Liver (tissue), 9 donors: ENCODE results near the gene CARD16. TPM values are rescaled to one million over a fixed set of nuclear protein-coding genes. Genes with fewer than 3 reads are reported as not detected.

ENCODE experiments used
- DNase-seq: peaks from one replicate; pipeline ENCODE4 v3.0.0-alpha.2; 2017; ENCODE audit warnings: low spot score
- H3K27ac ChIP-seq, 2 donors: one replicate each; pipeline ENCODE4 v1.7.0; 2013; ENCODE audit warnings: inconsistent platforms in 2 of 2, low read length in 2 of 2, control low read depth in 1 of 2, low read depth in 1 of 2, mild to moderate bottlenecking in 1 of 2
- H3K27me3 ChIP-seq, 4 donors: one replicate each; pipeline versions ENCODE4 v1.6.1 to v1.7.0; 2013; ENCODE audit warnings: low read length in 3 of 4, inconsistent platforms in 1 of 4, mild to moderate bottlenecking in 1 of 4, moderate library complexity in 1 of 4; ENCODE audit not compliant: control insufficient read depth in 4 of 4, insufficient read depth in 4 of 4
- H3K36me3 ChIP-seq, 4 donors: one replicate each; pipeline versions ENCODE4 v1.6.1 to v1.7.0; 2013; ENCODE audit warnings: low read length in 3 of 4, mild to moderate bottlenecking in 3 of 4, low read depth in 1 of 4, moderate library complexity in 1 of 4; ENCODE audit not compliant: control insufficient read depth in 4 of 4, insufficient read depth in 3 of 4
- H3K4me1 ChIP-seq, 4 donors: one replicate each; pipeline versions ENCODE4 v1.6.1 to v1.7.0; 2013; ENCODE audit warnings: low read length in 3 of 4, mild to moderate bottlenecking in 3 of 4, moderate library complexity in 1 of 4; ENCODE audit not compliant: control insufficient read depth in 4 of 4, insufficient read depth in 4 of 4
- H3K4me3 ChIP-seq, 3 donors: one replicate each; pipeline versions ENCODE4 v1.6.1 to v1.7.0; 2013; ENCODE audit warnings: low read length in 3 of 3, control low read depth in 1 of 3, low read depth in 1 of 3, mild to moderate bottlenecking in 1 of 3
- H3K9ac ChIP-seq, 2 donors: one replicate each; pipeline ENCODE4 v1.7.0; 2013; ENCODE audit warnings: low read length in 2 of 2, mild to moderate bottlenecking in 2 of 2, moderate library complexity in 2 of 2, control low read depth in 1 of 2, low read depth in 1 of 2
- H3K9me3 ChIP-seq, 4 donors: one replicate each; pipeline versions ENCODE4 v1.6.1 to v1.7.0; 2013; ENCODE audit warnings: low read length in 3 of 4; ENCODE audit not compliant: control insufficient read depth in 4 of 4
- EGR1 ChIP-seq, 2 donors: IDR thresholded peaks; 2 replicates each; pipeline ENCODE4 v1.6.1; 2016 to 2018; ENCODE audit warnings: antibody characterized with exemption in 2 of 2, low read depth in 2 of 2
- FOXA1 ChIP-seq: IDR thresholded peaks from 2 replicates; pipeline ENCODE4 v1.6.1; 2016; ENCODE audit warnings: antibody characterized with exemption
- FOXA2 ChIP-seq: IDR thresholded peaks from 2 replicates; pipeline ENCODE4 v1.6.1; 2016; ENCODE audit warnings: antibody characterized with exemption
- GABPA ChIP-seq, 2 donors: IDR thresholded peaks in 1 of 2; conservative IDR thresholded peaks in 1 of 2; 2 replicates each; pipeline ENCODE4 v1.6.1; 2016; ENCODE audit warnings: antibody characterized with exemption in 2 of 2, mild to moderate bottlenecking in 1 of 2, moderate library complexity in 1 of 2
- HNF4A ChIP-seq, 2 donors: conservative IDR thresholded peaks; 2 replicates each; pipeline ENCODE4 v1.6.1; 2016; ENCODE audit warnings: antibody characterized with exemption in 2 of 2, mild to moderate bottlenecking in 2 of 2
- HNF4G ChIP-seq: IDR thresholded peaks from 2 replicates; pipeline ENCODE4 v1.6.1; 2016; ENCODE audit warnings: antibody characterized with exemption
- JUND ChIP-seq, 2 donors: IDR thresholded peaks; 2 replicates each; pipeline ENCODE4 v1.6.1; 2016; ENCODE audit warnings: antibody characterized with exemption in 2 of 2
- NR2F2 ChIP-seq: IDR thresholded peaks from 2 replicates; pipeline ENCODE4 v1.6.1; 2016; ENCODE audit warnings: antibody characterized with exemption
- RAD21 ChIP-seq, 2 donors: IDR thresholded peaks; 2 replicates each; pipeline ENCODE4 v1.6.1; 2016; ENCODE audit warnings: antibody characterized with exemption in 2 of 2, mild to moderate bottlenecking in 2 of 2
- RXRA ChIP-seq, 2 donors: IDR thresholded peaks; 2 replicates each; pipeline ENCODE4 v1.6.1; 2017 to 2018; ENCODE audit warnings: antibody characterized with exemption in 2 of 2, mild to moderate bottlenecking in 1 of 2
- SP1 ChIP-seq: IDR thresholded peaks from 2 replicates; pipeline ENCODE4 v1.6.1; 2018; ENCODE audit warnings: antibody characterized with exemption, mild to moderate bottlenecking
- TAF1 ChIP-seq: conservative IDR thresholded peaks from 2 replicates; pipeline ENCODE4 v1.6.1; 2016; ENCODE audit warnings: antibody characterized with exemption, mild to moderate bottlenecking
- YY1 ChIP-seq: IDR thresholded peaks from 2 replicates; pipeline ENCODE4 v1.6.1; 2016; ENCODE audit warnings: antibody characterized with exemption, mild to moderate bottlenecking
- WGBS: extraction: QIAGEN DNeasy Blood & Tissue Kit; methylation state at CpG from one replicate; pipeline ENCODE4 v1.1.7; 2013; 5-methylcytosine and 5-hydroxymethylcytosine counted together
- polyA plus RNA-seq, 2 donors: library from polyadenylated mRNA; stranded (reverse) in 1 of 2; unstranded in 1 of 2; fragments of 200-250 nt in 1 of 2; fragments of >200 nt in 1 of 2; fragmentation: Nextera tagmentation in 1 of 2; extraction: Ambion mirVana in 1 of 2; gene quantifications; one replicate each; pipeline versions ENCODE4 v1.2.1 to v1.2.3, GENCODE V29; 2013 to 2015
- total RNA-seq, 2 donors: library from RNA; depleted of rRNA; stranded (reverse); fragments of >200 nt; gene quantifications; one replicate each; pipeline ENCODE4 v1.2.3, GENCODE V29; 2014
- TF ChIP-seq, protein P1 (sequence below): IDR thresholded peaks from 2 replicates; pipeline ENCODE4 v1.6.1; 2016; ENCODE audit warnings: antibody characterized with exemption
- TF ChIP-seq, protein P2 (sequence below): IDR thresholded peaks from 2 replicates; pipeline ENCODE4 v1.6.1; 2016; ENCODE audit warnings: antibody characterized with exemption
- TF ChIP-seq, protein P3 (sequence below): IDR thresholded peaks from 2 replicates; pipeline ENCODE4 v1.6.1; 2016; ENCODE audit warnings: antibody characterized with exemption
- TF ChIP-seq, protein P4 (sequence below): IDR thresholded peaks from 2 replicates; pipeline ENCODE4 v1.6.1; 2016; ENCODE audit warnings: antibody characterized with exemption, mild to moderate bottlenecking
- TF ChIP-seq, protein P5 (sequence below): fragments of 150-350 bp; IDR thresholded peaks from 2 replicates; pipeline ENCODE4 v1.5.1; 2017; ENCODE audit warnings: improper control_type of control experiment, low read depth, low read length; ENCODE audit not compliant: missing input control
- donor health status: healthy.
- donor health status: healthy.
- donor health status: healthy.
- donor health status: healthy.
- donor health status: healthy.

CARD16 gene
- total and polyA plus RNA-seq, 4 donors: 5.1 to 10.0 (median 8.7) TPM

DNA sequence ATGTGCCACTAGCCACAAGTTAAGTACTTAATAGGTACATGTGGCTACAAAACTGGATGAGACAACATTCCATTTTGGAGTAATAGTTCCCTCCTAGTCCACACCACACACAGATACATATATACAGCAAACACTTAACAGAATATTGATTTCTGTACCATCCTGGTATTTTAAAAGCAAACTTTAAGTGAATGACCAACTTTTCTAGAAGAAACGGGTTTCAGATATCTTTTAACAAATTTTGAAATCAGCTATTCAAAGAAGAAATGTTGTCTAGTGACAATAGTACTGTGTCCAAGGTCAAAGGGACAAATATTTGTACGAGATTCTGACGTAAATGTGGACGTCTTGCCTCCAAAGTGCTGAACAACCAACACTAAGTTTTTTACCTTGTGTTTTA is 12.3 kb upstream of the CARD16 start:
- WGBS: 33% methylated on average over 4 of the region's 4 CpGs
- no peaks in the 10 kb centered on the region for H3K9me3 ChIP-seq

DNA sequence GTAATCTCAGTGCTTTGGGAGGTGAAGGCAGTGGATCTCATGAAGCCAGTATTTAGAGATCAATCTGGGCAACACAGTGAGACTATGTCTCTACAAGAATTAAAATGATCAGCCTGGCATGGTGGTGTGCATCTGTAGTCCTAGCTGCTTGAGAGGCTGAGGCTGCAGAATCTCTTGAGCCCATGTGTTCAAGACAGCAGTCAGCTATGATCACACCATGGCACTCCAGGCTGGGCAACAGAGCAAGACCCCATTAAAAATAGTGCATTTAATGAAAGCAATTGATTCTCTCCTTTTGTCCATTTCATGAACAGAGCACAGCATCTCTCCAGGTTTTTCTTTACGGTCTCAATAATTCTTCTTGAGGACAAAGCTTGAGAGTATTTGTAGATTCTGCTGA is 11.3 kb upstream of the CARD16 start:
- Histone ChIP-seq H3K36me3 (no peaks in the 10 kb centered on the region), H3K27ac (no peak overlapping the region), H3K4me3 (no peak overlapping the region), H3K27me3 (no peaks in the 10 kb centered on the region), H3K4me1 (no peaks in the 10 kb centered on the region), H3K9ac (no peak overlapping the region), H3K9me3 (no peaks in the 10 kb centered on the region)
- no peak for DNase-seq
- WGBS: 88% methylated on average over 1 of the region's 1 CpG
- no peak for TF ChIP-seq JUND (IDR thresholded peaks at IDR 0.05)
- TF ChIP-seq, protein P1, sequence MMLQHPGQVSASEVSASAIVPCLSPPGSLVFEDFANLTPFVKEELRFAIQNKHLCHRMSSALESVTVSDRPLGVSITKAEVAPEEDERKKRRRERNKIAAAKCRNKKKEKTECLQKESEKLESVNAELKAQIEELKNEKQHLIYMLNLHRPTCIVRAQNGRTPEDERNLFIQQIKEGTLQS: no peak
- TF ChIP-seq EGR1 (IDR thresholded peaks at IDR 0.05; ENCODE audit: low read depth in 2 of 2): no peak
- TF ChIP-seq, protein P2, sequence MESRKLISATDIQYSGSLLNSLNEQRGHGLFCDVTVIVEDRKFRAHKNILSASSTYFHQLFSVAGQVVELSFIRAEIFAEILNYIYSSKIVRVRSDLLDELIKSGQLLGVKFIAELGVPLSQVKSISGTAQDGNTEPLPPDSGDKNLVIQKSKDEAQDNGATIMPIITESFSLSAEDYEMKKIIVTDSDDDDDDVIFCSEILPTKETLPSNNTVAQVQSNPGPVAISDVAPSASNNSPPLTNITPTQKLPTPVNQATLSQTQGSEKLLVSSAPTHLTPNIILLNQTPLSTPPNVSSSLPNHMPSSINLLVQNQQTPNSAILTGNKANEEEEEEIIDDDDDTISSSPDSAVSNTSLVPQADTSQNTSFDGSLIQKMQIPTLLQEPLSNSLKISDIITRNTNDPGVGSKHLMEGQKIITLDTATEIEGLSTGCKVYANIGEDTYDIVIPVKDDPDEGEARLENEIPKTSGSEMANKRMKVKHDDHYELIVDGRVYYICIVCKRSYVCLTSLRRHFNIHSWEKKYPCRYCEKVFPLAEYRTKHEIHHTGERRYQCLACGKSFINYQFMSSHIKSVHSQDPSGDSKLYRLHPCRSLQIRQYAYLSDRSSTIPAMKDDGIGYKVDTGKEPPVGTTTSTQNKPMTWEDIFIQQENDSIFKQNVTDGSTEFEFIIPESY: no peak
- TF ChIP-seq NR2F2: no peak
- no peak for TF ChIP-seq FOXA2
- TF ChIP-seq YY1: no peak
- no peak for TF ChIP-seq RXRA (IDR thresholded peaks at IDR 0.05)

More for the DNA sequence above, 12.3 kb upstream of the CARD16 start:
- Histone ChIP-seq H3K27me3 (no peaks in the 10 kb centered on the region), H3K27ac (no peak overlapping the region), H3K4me1 (no peaks in the 10 kb centered on the region), H3K36me3 (no peaks in the 10 kb centered on the region), H3K4me3 (no peak overlapping the region), H3K9ac (no peak overlapping the region)
- DNase-seq: no peak
- TF ChIP-seq FOXA2 (no peak), HNF4G (no peak), FOXA1 (no peak), RXRA (IDR thresholded peaks at IDR 0.05) (no peak), YY1 (no peak), RAD21 (IDR thresholded peaks at IDR 0.05) (no peak), SP1 (no peak), GABPA (IDR thresholded peaks at IDR 0.05 in 1 of 2, conservative IDR thresholded peaks at IDR 0.05 in 1 of 2) (no peak), HNF4A (conservative IDR thresholded peaks at IDR 0.05) (no peak), EGR1 (IDR thresholded peaks at IDR 0.05; ENCODE audit: low read depth in 2 of 2) (no peak), NR2F2 (no peak), TAF1 (no peak), JUND (IDR thresholded peaks at IDR 0.05) (no peak)
- TF ChIP-seq, protein P1: no peak
- TF ChIP-seq, protein P3, sequence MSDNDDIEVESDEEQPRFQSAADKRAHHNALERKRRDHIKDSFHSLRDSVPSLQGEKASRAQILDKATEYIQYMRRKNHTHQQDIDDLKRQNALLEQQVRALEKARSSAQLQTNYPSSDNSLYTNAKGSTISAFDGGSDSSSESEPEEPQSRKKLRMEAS: no peak
- TF ChIP-seq, protein P4, sequence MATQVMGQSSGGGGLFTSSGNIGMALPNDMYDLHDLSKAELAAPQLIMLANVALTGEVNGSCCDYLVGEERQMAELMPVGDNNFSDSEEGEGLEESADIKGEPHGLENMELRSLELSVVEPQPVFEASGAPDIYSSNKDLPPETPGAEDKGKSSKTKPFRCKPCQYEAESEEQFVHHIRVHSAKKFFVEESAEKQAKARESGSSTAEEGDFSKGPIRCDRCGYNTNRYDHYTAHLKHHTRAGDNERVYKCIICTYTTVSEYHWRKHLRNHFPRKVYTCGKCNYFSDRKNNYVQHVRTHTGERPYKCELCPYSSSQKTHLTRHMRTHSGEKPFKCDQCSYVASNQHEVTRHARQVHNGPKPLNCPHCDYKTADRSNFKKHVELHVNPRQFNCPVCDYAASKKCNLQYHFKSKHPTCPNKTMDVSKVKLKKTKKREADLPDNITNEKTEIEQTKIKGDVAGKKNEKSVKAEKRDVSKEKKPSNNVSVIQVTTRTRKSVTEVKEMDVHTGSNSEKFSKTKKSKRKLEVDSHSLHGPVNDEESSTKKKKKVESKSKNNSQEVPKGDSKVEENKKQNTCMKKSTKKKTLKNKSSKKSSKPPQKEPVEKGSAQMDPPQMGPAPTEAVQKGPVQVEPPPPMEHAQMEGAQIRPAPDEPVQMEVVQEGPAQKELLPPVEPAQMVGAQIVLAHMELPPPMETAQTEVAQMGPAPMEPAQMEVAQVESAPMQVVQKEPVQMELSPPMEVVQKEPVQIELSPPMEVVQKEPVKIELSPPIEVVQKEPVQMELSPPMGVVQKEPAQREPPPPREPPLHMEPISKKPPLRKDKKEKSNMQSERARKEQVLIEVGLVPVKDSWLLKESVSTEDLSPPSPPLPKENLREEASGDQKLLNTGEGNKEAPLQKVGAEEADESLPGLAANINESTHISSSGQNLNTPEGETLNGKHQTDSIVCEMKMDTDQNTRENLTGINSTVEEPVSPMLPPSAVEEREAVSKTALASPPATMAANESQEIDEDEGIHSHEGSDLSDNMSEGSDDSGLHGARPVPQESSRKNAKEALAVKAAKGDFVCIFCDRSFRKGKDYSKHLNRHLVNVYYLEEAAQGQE: no peak
- TF ChIP-seq, protein P5, sequence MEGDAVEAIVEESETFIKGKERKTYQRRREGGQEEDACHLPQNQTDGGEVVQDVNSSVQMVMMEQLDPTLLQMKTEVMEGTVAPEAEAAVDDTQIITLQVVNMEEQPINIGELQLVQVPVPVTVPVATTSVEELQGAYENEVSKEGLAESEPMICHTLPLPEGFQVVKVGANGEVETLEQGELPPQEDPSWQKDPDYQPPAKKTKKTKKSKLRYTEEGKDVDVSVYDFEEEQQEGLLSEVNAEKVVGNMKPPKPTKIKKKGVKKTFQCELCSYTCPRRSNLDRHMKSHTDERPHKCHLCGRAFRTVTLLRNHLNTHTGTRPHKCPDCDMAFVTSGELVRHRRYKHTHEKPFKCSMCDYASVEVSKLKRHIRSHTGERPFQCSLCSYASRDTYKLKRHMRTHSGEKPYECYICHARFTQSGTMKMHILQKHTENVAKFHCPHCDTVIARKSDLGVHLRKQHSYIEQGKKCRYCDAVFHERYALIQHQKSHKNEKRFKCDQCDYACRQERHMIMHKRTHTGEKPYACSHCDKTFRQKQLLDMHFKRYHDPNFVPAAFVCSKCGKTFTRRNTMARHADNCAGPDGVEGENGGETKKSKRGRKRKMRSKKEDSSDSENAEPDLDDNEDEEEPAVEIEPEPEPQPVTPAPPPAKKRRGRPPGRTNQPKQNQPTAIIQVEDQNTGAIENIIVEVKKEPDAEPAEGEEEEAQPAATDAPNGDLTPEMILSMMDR: no peak
- TF ChIP-seq, protein P2: no peak
